ENCODE measurements around the gene FGFRL1. TPM values are rescaled to one million over a fixed set of nuclear protein-coding genes. Genes with fewer than 3 reads are reported as not detected.

Gene FGFRL1
- total and polyA plus RNA-seq, 2 of the 13 experiments (the other 11 are each of a cell fraction or from before 2014, with no cell fraction given), result 19.1 to 30.6 TPM

DNA sequence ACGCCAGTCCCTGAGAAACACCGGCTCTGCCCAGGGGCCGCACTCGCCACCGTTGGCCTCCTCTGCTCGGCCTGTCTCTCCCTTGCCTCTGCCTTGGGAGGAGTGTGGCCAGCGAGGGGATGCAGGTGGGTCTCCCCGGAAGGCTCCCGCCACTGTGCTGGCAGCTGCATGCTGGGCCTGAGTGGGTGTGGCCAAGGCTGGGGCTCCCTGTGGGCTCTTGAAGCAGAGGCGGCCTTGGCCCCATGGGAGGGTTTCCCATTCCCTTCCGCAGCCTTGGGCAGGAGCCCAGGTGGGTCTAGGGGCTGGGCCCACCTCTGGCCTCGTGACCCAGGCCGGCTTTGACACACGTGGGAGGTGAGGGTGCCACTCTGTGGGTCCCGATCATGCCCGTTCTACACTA is 19.1 kb downstream of the FGFRL1 start (continued):
- TF ChIP-seq, protein P1, sequence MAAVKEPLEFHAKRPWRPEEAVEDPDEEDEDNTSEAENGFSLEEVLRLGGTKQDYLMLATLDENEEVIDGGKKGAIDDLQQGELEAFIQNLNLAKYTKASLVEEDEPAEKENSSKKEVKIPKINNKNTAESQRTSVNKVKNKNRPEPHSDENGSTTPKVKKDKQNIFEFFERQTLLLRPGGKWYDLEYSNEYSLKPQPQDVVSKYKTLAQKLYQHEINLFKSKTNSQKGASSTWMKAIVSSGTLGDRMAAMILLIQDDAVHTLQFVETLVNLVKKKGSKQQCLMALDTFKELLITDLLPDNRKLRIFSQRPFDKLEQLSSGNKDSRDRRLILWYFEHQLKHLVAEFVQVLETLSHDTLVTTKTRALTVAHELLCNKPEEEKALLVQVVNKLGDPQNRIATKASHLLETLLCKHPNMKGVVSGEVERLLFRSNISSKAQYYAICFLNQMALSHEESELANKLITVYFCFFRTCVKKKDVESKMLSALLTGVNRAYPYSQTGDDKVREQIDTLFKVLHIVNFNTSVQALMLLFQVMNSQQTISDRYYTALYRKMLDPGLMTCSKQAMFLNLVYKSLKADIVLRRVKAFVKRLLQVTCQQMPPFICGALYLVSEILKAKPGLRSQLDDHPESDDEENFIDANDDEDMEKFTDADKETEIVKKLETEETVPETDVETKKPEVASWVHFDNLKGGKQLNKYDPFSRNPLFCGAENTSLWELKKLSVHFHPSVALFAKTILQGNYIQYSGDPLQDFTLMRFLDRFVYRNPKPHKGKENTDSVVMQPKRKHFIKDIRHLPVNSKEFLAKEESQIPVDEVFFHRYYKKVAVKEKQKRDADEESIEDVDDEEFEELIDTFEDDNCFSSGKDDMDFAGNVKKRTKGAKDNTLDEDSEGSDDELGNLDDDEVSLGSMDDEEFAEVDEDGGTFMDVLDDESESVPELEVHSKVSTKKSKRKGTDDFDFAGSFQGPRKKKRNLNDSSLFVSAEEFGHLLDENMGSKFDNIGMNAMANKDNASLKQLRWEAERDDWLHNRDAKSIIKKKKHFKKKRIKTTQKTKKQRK (IDR thresholded peaks at IDR 0.05; ENCODE audit: low read length), result no peak

DNA sequence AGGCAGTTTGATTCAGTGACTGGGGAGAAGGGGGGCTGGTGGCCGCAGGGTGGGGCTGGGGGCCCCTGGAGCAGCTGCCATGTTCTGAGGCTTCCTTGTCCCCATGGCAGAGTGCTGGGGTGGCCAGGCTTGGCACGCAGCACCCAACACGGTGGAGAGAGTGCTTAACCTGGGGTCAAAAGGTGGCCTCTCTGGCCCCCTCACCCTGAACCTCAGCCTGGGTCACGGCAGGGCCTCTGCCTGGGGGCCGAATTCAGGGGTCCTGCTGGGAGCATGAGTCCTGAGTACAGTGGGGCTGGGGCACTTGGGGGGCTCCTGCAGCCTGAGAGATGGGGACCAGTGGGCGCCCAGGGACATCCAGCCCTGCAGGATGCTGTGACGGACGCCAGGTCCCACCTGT is 19.9 kb downstream of the FGFRL1 start:
- Histone ChIP-seq H2AFZ (ENCODE audit: low read length) (no peak overlapping the region), H3K27me3 (ENCODE audit: control insufficient read depth in 1 of 2, insufficient read depth in 2 of 2, low read length in 2 of 2) (peaks cover 33 to 78% of the 10 kb centered on the region in 2 experiments), H3K4me1 (ENCODE audit: insufficient read depth, low read length) (peaks cover 66% of the 10 kb centered on the region), H3K4me2 (ENCODE audit: low read depth, low read length) (no peak overlapping the region), H3K9ac (ENCODE audit: insufficient read depth, low read depth, low read length) (no peak overlapping the region), H3K9me3 (ENCODE audit: low read length) (no peaks in the 10 kb centered on the region), H3K36me3 (replicated peaks in 1 of 2; ENCODE audit: control insufficient read depth in 1 of 2, insufficient read depth in 2 of 2, low read length in 2 of 2) (no peaks in the 10 kb centered on the region; a peak in 1 of 5 replicates), H3K79me2 (ENCODE audit: insufficient read depth, low read length) (no peaks in the 10 kb centered on the region), H3K27ac (ENCODE audit: extremely low read length, insufficient read depth, low read length) (no peak overlapping the region), H3K4me3 (replicated peaks in 1 of 3; ENCODE audit: insufficient read depth in 1 of 3, low read depth in 2 of 3, low read length in 3 of 3) (no peak overlapping the region), H4K20me1 (ENCODE audit: insufficient read depth, low read length) (peaks cover 1% of the 10 kb centered on the region; the same call in 1 of the 2 replicates)
- FAIRE-seq (no peak), ATAC-seq (no peak), DNase-seq (ENCODE audit: low spot score) (no peak)
- intact Hi-C loops (cut with micrococcal nuclease; ENCODE audit: unreplicated experiment), result no loop called here
- in situ Hi-C loops (cut with HindIII; ENCODE audit: extremely low pct_ligation_motif_present, low pct_unique_long_range_greater_than_20kb), result no loop called here
- TF ChIP-seq ELF1 (CRISPR knock-in tag; IDR thresholded peaks at IDR 0.05) (no peak), ZNF333 (CRISPR knock-in tag; IDR thresholded peaks at IDR 0.05; ENCODE audit: borderline replicate concordance) (no peak), SIX4 (CRISPR knock-in tag; IDR thresholded peaks at IDR 0.05) (no peak), CEBPB (IDR thresholded peaks at IDR 0.05; ENCODE audit: borderline replicate concordance, low read depth, low read length) (no peak)
- TF ChIP-seq, protein P2, sequence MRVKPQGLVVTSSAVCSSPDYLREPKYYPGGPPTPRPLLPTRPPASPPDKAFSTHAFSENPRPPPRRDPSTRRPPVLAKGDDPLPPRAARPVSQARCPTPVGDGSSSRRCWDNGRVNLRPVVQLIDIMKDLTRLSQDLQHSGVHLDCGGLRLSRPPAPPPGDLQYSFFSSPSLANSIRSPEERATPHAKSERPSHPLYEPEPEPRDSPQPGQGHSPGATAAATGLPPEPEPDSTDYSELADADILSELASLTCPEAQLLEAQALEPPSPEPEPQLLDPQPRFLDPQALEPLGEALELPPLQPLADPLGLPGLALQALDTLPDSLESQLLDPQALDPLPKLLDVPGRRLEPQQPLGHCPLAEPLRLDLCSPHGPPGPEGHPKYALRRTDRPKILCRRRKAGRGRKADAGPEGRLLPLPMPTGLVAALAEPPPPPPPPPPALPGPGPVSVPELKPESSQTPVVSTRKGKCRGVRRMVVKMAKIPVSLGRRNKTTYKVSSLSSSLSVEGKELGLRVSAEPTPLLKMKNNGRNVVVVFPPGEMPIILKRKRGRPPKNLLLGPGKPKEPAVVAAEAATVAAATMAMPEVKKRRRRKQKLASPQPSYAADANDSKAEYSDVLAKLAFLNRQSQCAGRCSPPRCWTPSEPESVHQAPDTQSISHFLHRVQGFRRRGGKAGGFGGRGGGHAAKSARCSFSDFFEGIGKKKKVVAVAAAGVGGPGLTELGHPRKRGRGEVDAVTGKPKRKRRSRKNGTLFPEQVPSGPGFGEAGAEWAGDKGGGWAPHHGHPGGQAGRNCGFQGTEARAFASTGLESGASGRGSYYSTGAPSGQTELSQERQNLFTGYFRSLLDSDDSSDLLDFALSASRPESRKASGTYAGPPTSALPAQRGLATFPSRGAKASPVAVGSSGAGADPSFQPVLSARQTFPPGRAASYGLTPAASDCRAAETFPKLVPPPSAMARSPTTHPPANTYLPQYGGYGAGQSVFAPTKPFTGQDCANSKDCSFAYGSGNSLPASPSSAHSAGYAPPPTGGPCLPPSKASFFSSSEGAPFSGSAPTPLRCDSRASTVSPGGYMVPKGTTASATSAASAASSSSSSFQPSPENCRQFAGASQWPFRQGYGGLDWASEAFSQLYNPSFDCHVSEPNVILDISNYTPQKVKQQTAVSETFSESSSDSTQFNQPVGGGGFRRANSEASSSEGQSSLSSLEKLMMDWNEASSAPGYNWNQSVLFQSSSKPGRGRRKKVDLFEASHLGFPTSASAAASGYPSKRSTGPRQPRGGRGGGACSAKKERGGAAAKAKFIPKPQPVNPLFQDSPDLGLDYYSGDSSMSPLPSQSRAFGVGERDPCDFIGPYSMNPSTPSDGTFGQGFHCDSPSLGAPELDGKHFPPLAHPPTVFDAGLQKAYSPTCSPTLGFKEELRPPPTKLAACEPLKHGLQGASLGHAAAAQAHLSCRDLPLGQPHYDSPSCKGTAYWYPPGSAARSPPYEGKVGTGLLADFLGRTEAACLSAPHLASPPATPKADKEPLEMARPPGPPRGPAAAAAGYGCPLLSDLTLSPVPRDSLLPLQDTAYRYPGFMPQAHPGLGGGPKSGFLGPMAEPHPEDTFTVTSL (CRISPR knock-in tag; IDR thresholded peaks at IDR 0.05; ENCODE audit: borderline replicate concordance), result no peak
- CTCF ChIA-PET (ENCODE audit: low intra/inter-chr PET ratio, low total read pairs), result no interaction called here
- no TSS peak for BruUV-seq (replicated peaks)
- POLR2A ChIA-PET, result no interaction called here
- no CpG with 5 or more reads among the region's 8 CpGs for WGBS (ENCODE audit: low lambda C conversion rate)

Measured in HepG2 (cell line).